PFSK-1 (cell line): ENCODE results near the gene MEX3A.

Experiments used
- POLR2AphosphoS5 ChIP-seq: IDR thresholded peaks from 2 replicates; pipeline ENCODE4 v1.6.1; 2012; ENCODE audit warnings: low read depth, mild to moderate bottlenecking, control low read depth, low read length, moderate library complexity
- SIN3A ChIP-seq: IDR thresholded peaks from 2 replicates; pipeline ENCODE4 v1.6.1; 2012; ENCODE audit warnings: mild to moderate bottlenecking, low read length, moderate library complexity, borderline replicate concordance; ENCODE audit not compliant: insufficient read depth
- TAF1 ChIP-seq: IDR thresholded peaks from 2 replicates; pipeline ENCODE4 v1.6.1; 2012; ENCODE audit warnings: low read length, control low read depth, borderline replicate concordance; ENCODE audit not compliant: insufficient read depth
- TF ChIP-seq, protein P1 (sequence below), 2 experiments: IDR thresholded peaks; 2 replicates each; pipeline versions ENCODE4 v1.6.1 to v1.8.0; 2011 to 2012; ENCODE audit warnings: low read depth in 2 of 2, low read length in 2 of 2, control low read depth in 1 of 2, inconsistent platforms in 1 of 2, mild to moderate bottlenecking in 1 of 2, moderate library complexity in 1 of 2; ENCODE audit not compliant: insufficient read depth in 1 of 2

DNA sequence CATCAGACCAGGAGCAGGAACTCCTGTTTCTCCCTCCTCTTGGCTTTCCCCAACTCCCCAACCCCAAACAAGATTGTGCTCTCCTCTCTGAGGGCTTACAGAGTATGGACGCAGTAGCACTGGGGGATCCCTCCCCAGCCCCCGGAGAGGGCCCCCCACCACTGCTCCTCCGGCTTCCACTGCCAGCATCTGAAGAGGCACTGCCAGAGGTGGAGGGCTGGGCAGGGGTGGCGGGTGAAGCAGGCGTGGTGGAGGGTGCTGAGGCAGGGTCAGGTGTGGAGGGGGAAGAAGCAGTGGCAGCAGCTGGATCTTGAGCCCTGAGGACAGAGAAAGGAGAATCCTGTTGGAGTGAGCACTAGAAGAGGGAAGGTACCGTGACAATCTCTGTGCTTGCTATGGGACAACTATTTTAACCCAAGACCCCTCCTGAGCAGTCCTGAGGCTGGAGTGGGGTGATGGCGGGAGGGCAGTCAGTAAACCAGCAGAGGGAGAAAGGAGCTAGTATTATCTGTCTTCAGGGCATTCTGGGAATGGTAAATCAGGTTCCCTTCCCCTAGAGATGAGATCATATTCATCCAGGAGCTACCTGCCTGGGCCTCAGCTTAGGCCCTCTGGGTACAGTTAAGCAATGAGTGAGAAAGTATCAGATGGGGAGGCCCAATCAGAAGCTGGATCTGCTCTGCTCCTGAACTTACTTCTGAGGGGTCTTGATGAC lies 31.1 kb downstream of the MEX3A start:
- TF ChIP-seq POLR2AphosphoS5 (no peak), TAF1 (no peak), SIN3A (no peak)
- TF ChIP-seq, protein P1, sequence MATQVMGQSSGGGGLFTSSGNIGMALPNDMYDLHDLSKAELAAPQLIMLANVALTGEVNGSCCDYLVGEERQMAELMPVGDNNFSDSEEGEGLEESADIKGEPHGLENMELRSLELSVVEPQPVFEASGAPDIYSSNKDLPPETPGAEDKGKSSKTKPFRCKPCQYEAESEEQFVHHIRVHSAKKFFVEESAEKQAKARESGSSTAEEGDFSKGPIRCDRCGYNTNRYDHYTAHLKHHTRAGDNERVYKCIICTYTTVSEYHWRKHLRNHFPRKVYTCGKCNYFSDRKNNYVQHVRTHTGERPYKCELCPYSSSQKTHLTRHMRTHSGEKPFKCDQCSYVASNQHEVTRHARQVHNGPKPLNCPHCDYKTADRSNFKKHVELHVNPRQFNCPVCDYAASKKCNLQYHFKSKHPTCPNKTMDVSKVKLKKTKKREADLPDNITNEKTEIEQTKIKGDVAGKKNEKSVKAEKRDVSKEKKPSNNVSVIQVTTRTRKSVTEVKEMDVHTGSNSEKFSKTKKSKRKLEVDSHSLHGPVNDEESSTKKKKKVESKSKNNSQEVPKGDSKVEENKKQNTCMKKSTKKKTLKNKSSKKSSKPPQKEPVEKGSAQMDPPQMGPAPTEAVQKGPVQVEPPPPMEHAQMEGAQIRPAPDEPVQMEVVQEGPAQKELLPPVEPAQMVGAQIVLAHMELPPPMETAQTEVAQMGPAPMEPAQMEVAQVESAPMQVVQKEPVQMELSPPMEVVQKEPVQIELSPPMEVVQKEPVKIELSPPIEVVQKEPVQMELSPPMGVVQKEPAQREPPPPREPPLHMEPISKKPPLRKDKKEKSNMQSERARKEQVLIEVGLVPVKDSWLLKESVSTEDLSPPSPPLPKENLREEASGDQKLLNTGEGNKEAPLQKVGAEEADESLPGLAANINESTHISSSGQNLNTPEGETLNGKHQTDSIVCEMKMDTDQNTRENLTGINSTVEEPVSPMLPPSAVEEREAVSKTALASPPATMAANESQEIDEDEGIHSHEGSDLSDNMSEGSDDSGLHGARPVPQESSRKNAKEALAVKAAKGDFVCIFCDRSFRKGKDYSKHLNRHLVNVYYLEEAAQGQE (IDR thresholded peaks at IDR 0.05; ENCODE audit: insufficient read depth in 1 of 2, low read depth in 2 of 2, low read length in 2 of 2) = no peak
